ENCODE data around the gene MB21D2.
A peak's percentile ranks its signal among the peaks of the same experiment; 100 is the strongest.
"Not testable (repeated sequence)": the region's sequence is repeated elsewhere in the genome, so short reads cannot be mapped to it uniquely, and the experiment has no call there.

The MB21D2 gene

DNA sequence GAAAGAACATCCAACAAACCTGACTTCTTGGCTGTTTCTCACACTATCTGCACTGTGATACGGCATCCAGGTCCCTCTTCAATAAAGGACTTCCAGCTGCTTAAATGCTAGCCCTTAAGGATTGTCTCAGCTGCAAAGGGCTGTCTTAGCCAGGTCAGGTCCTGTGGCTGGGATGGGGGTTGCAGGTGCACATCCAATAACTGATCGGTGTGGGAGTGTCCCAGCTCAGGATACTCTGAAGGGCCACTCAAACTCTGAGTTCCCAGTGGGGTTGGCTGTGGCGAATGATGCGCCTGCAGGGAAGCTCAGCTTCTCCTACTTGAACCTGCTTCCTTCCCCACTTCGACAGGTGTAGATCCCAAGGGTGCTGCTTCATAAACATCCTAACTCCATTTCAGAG lies 115.7 kb downstream of the MB21D2 start:
- no peak for DNase-seq

- DNase-seq = no peak
Observed at GRCh38 chr3:192799721-192800120, 117.9 kb downstream of the MB21D2 start.

DNA sequence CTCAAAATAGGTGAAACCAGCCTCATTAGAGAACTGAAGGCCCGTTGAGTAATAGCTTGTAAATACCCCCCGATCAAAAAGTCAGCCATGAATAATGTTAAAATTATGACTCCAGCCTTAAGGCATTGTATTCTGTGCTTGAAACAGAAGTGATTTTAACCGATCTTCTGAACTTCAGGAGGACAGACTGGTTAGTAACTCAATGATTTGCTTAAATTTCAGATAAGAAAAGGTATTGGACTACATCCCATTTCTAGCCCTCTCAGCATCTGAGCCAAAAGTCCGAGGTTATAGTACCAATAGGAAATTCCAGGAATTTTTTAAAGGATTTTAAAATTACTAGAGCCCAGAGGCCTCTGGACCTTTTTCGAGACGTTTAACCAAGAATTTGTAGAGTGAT lies 122.6 kb downstream of the MB21D2 start:
- no peak for DNase-seq

- no peak for DNase-seq
Observed at GRCh38 chr3:192794216-192794615, 123.4 kb downstream of the MB21D2 start.

GRCh38 chr3:192788816-192789515 lies 128.7 kb downstream of the MB21D2 start:
- DNase-seq = not testable (repeated sequence)

DNA sequence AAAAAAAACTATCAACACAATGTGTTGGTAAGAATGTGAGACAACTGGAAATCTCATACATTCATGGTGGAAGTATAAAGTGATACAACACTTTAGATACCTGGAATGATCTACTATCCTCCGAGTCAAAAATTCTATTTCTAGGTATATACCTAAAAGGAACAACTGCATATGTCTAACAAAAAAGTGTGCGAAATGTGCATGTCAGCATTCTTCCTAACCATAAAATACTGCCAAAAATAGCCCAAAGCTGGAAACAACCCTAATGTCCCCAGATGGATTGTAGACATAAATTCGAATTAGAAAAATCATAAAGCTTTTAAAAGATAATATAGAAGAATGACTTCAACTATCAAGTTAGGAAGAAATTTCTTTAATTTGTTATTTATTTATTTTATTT lies 139.1 kb downstream of the MB21D2 start:
- no peak for DNase-seq

DNA sequence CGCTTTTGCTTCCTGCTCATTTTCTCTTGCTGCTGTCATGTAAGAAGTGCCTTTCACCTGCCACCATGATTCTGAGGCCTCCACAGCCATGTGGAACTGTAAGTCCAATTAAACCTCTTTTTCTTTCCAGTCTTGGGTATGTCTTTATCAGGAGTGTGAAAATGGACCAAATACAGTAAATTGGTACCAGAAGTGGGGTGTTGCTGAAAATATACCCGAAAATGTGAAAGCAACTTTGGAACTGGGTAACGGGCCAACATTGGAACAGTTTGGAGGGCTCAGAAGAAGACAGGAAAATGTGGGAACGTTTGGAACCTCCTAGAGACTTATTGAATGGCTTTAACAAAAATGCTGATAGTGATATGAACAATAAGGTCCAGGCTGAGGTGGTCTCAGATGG lies 143.3 kb downstream of the MB21D2 start:
- DNase-seq = not testable (repeated sequence)

- peak; percentile 1 to 4 for DNase-seq
Observed at GRCh38 chr3:192772240-192772894, 145.3 kb downstream of the MB21D2 start.

- no peak for DNase-seq
Observed at GRCh38 chr3:192758654-192759053, 159.0 kb downstream of the MB21D2 start.

DNA sequence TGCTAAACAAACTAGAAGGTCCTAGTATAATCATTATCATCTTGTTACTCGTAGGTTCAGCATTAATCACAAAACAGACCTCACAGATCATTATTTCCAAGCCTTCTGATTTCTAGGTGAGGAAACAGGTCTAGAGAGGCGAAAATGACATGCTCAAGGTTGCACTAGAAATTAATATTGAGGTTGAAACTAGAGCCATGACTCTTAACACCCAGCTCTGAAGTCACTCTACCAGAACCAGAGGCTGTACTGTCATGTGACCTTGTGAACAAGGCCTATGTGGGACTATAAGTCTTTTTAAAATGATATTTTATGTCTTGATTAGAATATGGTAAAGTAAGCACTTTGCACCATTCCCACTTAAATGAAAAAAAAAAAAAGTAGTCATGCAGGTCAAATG lies 166.5 kb downstream of the MB21D2 start:
- no peak for DNase-seq

DNA sequence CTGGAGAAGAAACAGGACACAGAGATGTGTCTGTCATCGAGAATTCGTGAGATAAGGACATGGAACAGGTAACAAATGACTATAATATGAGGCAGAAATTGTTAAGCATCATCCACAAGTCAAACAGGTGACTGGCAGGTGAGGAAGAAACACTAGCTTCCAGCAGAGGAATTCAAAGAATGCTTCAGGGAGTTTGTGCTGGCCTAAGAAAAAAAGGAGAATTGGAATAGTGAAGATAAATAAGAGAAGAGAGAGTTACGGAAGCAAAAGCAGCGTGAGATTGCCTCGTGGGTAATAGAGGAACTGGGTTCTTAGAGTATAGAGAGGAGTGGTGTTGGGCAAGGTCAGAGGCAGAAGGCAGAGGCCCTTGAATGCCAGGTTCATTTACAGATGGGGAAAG lies 167.5 kb downstream of the MB21D2 start:
- no peak for DNase-seq

DNA sequence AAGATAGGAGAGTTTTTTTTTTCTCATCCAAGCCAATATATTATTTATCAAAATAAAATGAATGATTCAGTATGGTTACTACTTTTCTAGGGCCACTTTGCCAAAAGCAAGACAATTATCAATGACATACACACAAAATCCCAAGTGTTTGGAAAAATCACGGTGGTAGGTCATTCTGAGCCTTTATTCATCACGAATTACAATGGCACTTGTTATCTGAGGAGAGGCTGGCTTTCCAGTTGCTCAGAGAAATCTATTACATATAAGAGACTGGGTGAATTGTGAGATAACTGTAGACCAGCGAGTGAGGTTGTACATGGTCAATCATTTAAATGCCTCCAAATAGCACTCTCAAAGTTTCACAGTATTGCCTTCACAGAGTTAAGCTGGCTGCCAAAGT lies 169.9 kb downstream of the MB21D2 start:
- no peak for DNase-seq

DNA sequence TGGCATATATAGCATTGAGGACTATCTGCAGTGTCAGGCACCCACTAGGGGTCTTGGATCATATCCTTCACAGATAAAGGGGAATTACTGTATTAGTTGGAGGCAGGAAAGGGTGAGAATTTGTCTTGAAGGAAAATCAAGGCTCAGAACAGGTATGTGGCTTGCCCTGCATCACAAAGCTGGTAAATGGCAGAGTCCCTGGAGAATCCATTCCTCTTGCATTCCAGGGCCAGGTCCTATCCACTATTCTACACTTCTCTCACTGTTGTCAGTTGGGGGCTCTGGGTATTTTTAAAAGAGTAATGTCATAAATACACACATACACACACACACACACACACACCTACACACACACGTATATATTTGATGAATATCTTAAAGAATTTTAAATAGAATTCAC lies 170.5 kb downstream of the MB21D2 start:
- no peak for DNase-seq

All from NCI-H446 (cell line).